H1 (cell line): ENCODE measurements around the gene EEF1G. TPM values are rescaled to one million over a fixed set of nuclear protein-coding genes. Genes with fewer than 3 reads are reported as not detected.

Experiments
- CTCF ChIA-PET: fragments of 300-600 bp; sonication (Branson Sonifier 250); formaldehyde crosslinking; loops from one replicate; lab custom pipeline; 2021; ENCODE audit not compliant: partially characterized antibody; lab: Charles Lee
- POLR2A ChIA-PET: fragments of 300-600 bp; sonication (Branson Sonifier 250); formaldehyde crosslinking; loops from one replicate; lab custom pipeline; 2021; ENCODE audit warnings: inconsistent platforms; ENCODE audit not compliant: partially characterized antibody; lab: Charles Lee
- DNase-seq, 2 experiments: peaks; one replicate each; pipeline versions ENCODE4 v3.0.0 to v3.0.0-alpha.2; 2010 to 2022; ENCODE audit warnings: low spot score in 2 of 2, low read depth in 1 of 2, mixed read lengths in 1 of 2
- FAIRE-seq: peaks from 2 replicates; lab custom pipeline; 2011; peaks lifted over from hg19 to GRCh38; lab: Jason Lieb, UNC
- H2AFZ ChIP-seq: 2 replicates; pipeline ENCODE4 v1.8.1; 2012; ENCODE audit warnings: low read length, inconsistent platforms
- H2AK5ac ChIP-seq: 2 replicates; pipeline ENCODE4 v1.6.1; 2013; ENCODE audit warnings: low read depth, low read length
- H2BK120ac ChIP-seq: replicated peaks from 2 replicates; pipeline ENCODE3; 2013; ENCODE audit warnings: low read depth, low read length, inconsistent platforms
- H2BK12ac ChIP-seq: 2 replicates; pipeline ENCODE4 v1.6.1; 2013; ENCODE audit warnings: low read depth, low read length
- H2BK15ac ChIP-seq: 2 replicates; pipeline ENCODE4 v1.6.1; 2013; ENCODE audit warnings: low read length
- H2BK20ac ChIP-seq: 2 replicates; pipeline ENCODE4 v1.6.1; 2013; ENCODE audit warnings: low read length
- H2BK5ac ChIP-seq: 2 replicates; pipeline ENCODE4 v1.6.1; 2013; ENCODE audit warnings: low read depth, low read length
- H3K14ac ChIP-seq: 2 replicates; pipeline ENCODE4 v1.6.1; 2013; ENCODE audit warnings: inconsistent platforms; ENCODE audit not compliant: insufficient read length
- H3K18ac ChIP-seq: 2 replicates; pipeline ENCODE4 v1.6.1; 2013; ENCODE audit warnings: low read length; ENCODE audit errors: extremely low read depth
- H3K23ac ChIP-seq: 2 replicates; pipeline ENCODE4 v1.6.1; 2013; ENCODE audit warnings: inconsistent platforms; ENCODE audit not compliant: insufficient read length
- H3K23me2 ChIP-seq: 2 replicates; pipeline ENCODE4 v1.6.1; 2013; ENCODE audit warnings: low read depth, low read length
- H3K27ac ChIP-seq: 2 replicates; pipeline ENCODE4 v1.6.1; 2011; ENCODE audit warnings: low read depth, low read length, inconsistent platforms
- H3K27me3 ChIP-seq, 4 experiments: replicated peaks in 1 of 4; 1 replicate in 1 of 4; 2 replicates in 3 of 4; pipeline versions ENCODE4 v1.6.1 to v1.8.1; 2011 to 2013; ENCODE audit warnings: low read length in 3 of 4, mild to moderate bottlenecking in 3 of 4, inconsistent platforms in 2 of 4, mixed read lengths in 2 of 4, moderate library complexity in 1 of 4; ENCODE audit not compliant: control insufficient read depth in 3 of 4, insufficient read depth in 3 of 4; ENCODE audit errors: extremely low read depth in 1 of 4
- H3K36me3 ChIP-seq, 4 experiments: 2 replicates each; pipeline versions ENCODE4 v1.6.1 to v1.8.1; 2011 to 2013; ENCODE audit warnings: mild to moderate bottlenecking in 4 of 4, low read length in 3 of 4, moderate library complexity in 2 of 4, control low read depth in 1 of 4, inconsistent platforms in 1 of 4; ENCODE audit not compliant: insufficient read depth in 4 of 4, control insufficient read depth in 2 of 4
- H3K4ac ChIP-seq: replicated peaks from 2 replicates; pipeline ENCODE3; 2013; ENCODE audit warnings: low read length, low read depth, mixed read lengths, inconsistent platforms; ENCODE audit not compliant: insufficient read length
- H3K4me1 ChIP-seq, 4 experiments: replicated peaks in 1 of 4; 1 replicate in 1 of 4; 2 replicates in 3 of 4; pipeline versions ENCODE4 v1.6.1 to v1.8.1; 2011 to 2013; ENCODE audit warnings: low read length in 3 of 4, inconsistent platforms in 2 of 4, mixed read lengths in 1 of 4; ENCODE audit not compliant: insufficient read depth in 4 of 4, control insufficient read depth in 3 of 4
- H3K4me2 ChIP-seq, 2 experiments: 2 replicates each; pipeline versions ENCODE4 v1.6.1 to v1.8.1; 2011 to 2013; ENCODE audit warnings: low read depth in 2 of 2, low read length in 2 of 2, control low read depth in 1 of 2, inconsistent platforms in 1 of 2, mild to moderate bottlenecking in 1 of 2; ENCODE audit not compliant: insufficient read depth in 1 of 2
- H3K4me3 ChIP-seq, 4 experiments: fragments of 200-600, 300-600 bp in 1 of 4; sonication (generic), shearing (Covaris generic), sonication (Bioruptor Twin) in 1 of 4; 2 replicates each; pipeline versions ENCODE4 v1.5.1 to v1.8.1; 2011 to 2016; ENCODE audit warnings: low read length in 4 of 4, low read depth in 3 of 4, control low read depth in 2 of 4, inconsistent platforms in 2 of 4, mild to moderate bottlenecking in 2 of 4, mixed read lengths in 1 of 4, moderate library complexity in 1 of 4; ENCODE audit not compliant: insufficient read depth in 2 of 4; ENCODE audit errors: extremely low read depth in 1 of 4
- H3K56ac ChIP-seq: replicated peaks from 2 replicates; pipeline ENCODE3; 2013; ENCODE audit warnings: low read depth, mild to moderate bottlenecking, mixed read lengths, low read length, inconsistent platforms; ENCODE audit not compliant: insufficient read length
- H3K79me1 ChIP-seq: 2 replicates; pipeline ENCODE4 v1.6.1; 2013; ENCODE audit warnings: low read depth, low read length, control low read depth
- H3K79me2 ChIP-seq, 2 experiments: 2 replicates each; pipeline versions ENCODE4 v1.6.1 to v1.8.1; 2012 to 2013; ENCODE audit warnings: low read length in 2 of 2, mild to moderate bottlenecking in 2 of 2, inconsistent platforms in 1 of 2; ENCODE audit not compliant: insufficient read depth in 2 of 2, control insufficient read depth in 1 of 2
- H3K9ac ChIP-seq, 4 experiments: replicated peaks in 1 of 4; 1 replicate in 1 of 4; 2 replicates in 3 of 4; pipeline versions ENCODE4 v1.6.1 to v1.8.1; 2011 to 2013; ENCODE audit warnings: low read depth in 3 of 4, low read length in 3 of 4, control low read depth in 2 of 4, mild to moderate bottlenecking in 2 of 4, moderate library complexity in 2 of 4, inconsistent platforms in 1 of 4; ENCODE audit errors: extremely low read depth in 1 of 4
- H3K9me3 ChIP-seq, 2 experiments: 2 replicates each; pipeline versions ENCODE4 v1.6.1 to v1.8.1; 2012 to 2013; ENCODE audit warnings: mild to moderate bottlenecking in 2 of 2, moderate library complexity in 2 of 2, control low read depth in 1 of 2, inconsistent platforms in 1 of 2, low read depth in 1 of 2, low read length in 1 of 2, mixed read lengths in 1 of 2; ENCODE audit not compliant: insufficient read depth in 2 of 2
- H4K20me1 ChIP-seq, 2 experiments: replicated peaks in 1 of 2; 2 replicates each; pipeline versions ENCODE3 to v1.8.1; 2011 to 2013; ENCODE audit warnings: inconsistent platforms in 2 of 2, low read length in 2 of 2, mild to moderate bottlenecking in 1 of 2; ENCODE audit not compliant: insufficient read depth in 2 of 2, control insufficient read depth in 1 of 2
- H4K5ac ChIP-seq: 2 replicates; pipeline ENCODE4 v1.6.1; 2013; ENCODE audit warnings: low read length, low read depth, mixed read lengths, inconsistent platforms; ENCODE audit not compliant: insufficient read length
- H4K8ac ChIP-seq: 2 replicates; pipeline ENCODE4 v1.8.0; 2013; ENCODE audit warnings: mild to moderate bottlenecking, moderate library complexity, low read length, inconsistent platforms; ENCODE audit not compliant: insufficient read depth; ENCODE audit errors: extremely low read depth
- H4K91ac ChIP-seq: replicated peaks from 2 replicates; pipeline ENCODE3; 2013; ENCODE audit warnings: low read length, mixed read lengths, inconsistent platforms; ENCODE audit not compliant: insufficient read length
- FOSL1 ChIP-seq: IDR thresholded peaks from 2 replicates; pipeline ENCODE4 v1.6.1; 2011; ENCODE audit warnings: mild to moderate bottlenecking, low read depth, low read length, moderate library complexity; ENCODE audit not compliant: insufficient read depth
- JUN ChIP-seq: IDR thresholded peaks from 2 replicates; pipeline ENCODE4 v1.6.1; 2011; ENCODE audit warnings: low read depth, mild to moderate bottlenecking, improper control_type of control experiment, low read length
- KDM4A ChIP-seq: IDR thresholded peaks from one replicate; pipeline ENCODE4 v1.7.1; 2012; ENCODE audit warnings: low read depth, mild to moderate bottlenecking, moderate library complexity, low read length, inconsistent platforms; ENCODE audit not compliant: severe bottlenecking
- RAD21 ChIP-seq, 2 experiments: IDR thresholded peaks in 1 of 2; conservative IDR thresholded peaks in 1 of 2; 2 replicates each; pipeline ENCODE4 v1.6.1; 2011; ENCODE audit warnings: low read depth in 2 of 2, low read length in 2 of 2, improper control_type of control experiment in 1 of 2, inconsistent platforms in 1 of 2, mild to moderate bottlenecking in 1 of 2, moderate library complexity in 1 of 2
- SIRT6 ChIP-seq: IDR thresholded peaks from one replicate; pipeline ENCODE4 v1.7.1; 2012; ENCODE audit warnings: low read length, inconsistent platforms
- SP1 ChIP-seq: IDR thresholded peaks from 2 replicates; pipeline ENCODE4 v1.6.1; 2011; ENCODE audit warnings: low read depth, low read length
- SRF ChIP-seq: IDR thresholded peaks from 2 replicates; pipeline ENCODE4 v1.6.1; 2011; ENCODE audit warnings: mild to moderate bottlenecking, low read depth, low read length, moderate library complexity
- WGBS, 2 experiments: shearing (Covaris generic) in 1 of 2; methylation state at CpG; one replicate each; pipeline versions ENCODE4 v1.1.6 to v1.1.7; 2013 to 2015; ENCODE audit warnings: low lambda C conversion rate in 2 of 2, mixed read lengths in 2 of 2, inconsistent platforms in 1 of 2, low coverage in 1 of 2, missing lambda C conversion rate in 1 of 2; ENCODE audit not compliant: insufficient replicate concordance in 2 of 2, insufficient coverage in 1 of 2, insufficient read length in 1 of 2; ENCODE audit errors: extremely low coverage in 1 of 2, missing lambda C conversion rate in 1 of 2; 5-methylcytosine and 5-hydroxymethylcytosine counted together
- polyA plus RNA-seq, 7 experiments: library from polyadenylated mRNA; depleted of rRNA in 3 of 7; stranded (reverse) in 5 of 7; unstranded in 2 of 7; fragments of >200 nt in 5 of 7; fragments of 200-250 nt in 2 of 7; gene quantifications; 1 replicate in 5 of 7; 2 replicates in 1 of 7; 4 replicates in 1 of 7; pipeline versions ENCODE4 v1.2.1 to v1.2.3, GENCODE V29; 2011 to 2013; ENCODE audit warnings: missing spikeins in 2 of 7, mixed read lengths in 2 of 7
- total RNA-seq: library from RNA; stranded (reverse); fragmentation: NEBNext Ultra II Directional; extraction: Animal tissue kit (Norgen Biotek cat#: 25700); gene quantifications from 2 replicates; pipeline ENCODE4 v1.2.1, GENCODE V29; 2021
- TF ChIP-seq, protein P1 (sequence below): IDR thresholded peaks from 2 replicates; pipeline ENCODE4 v1.6.1; 2011; ENCODE audit warnings: low read depth, mild to moderate bottlenecking, low read length; ENCODE audit not compliant: insufficient read depth
- TF ChIP-seq, protein P2 (sequence below): IDR thresholded peaks from 2 replicates; pipeline ENCODE4 v1.6.1; 2011; ENCODE audit warnings: low read length, improper control_type of control experiment

EEF1G gene
- total and polyA plus RNA-seq, 2 of the 8 experiments (the other 6 are each of a cell fraction or from before 2014, with no cell fraction given): 1,627 to 1,996 TPM

DNA sequence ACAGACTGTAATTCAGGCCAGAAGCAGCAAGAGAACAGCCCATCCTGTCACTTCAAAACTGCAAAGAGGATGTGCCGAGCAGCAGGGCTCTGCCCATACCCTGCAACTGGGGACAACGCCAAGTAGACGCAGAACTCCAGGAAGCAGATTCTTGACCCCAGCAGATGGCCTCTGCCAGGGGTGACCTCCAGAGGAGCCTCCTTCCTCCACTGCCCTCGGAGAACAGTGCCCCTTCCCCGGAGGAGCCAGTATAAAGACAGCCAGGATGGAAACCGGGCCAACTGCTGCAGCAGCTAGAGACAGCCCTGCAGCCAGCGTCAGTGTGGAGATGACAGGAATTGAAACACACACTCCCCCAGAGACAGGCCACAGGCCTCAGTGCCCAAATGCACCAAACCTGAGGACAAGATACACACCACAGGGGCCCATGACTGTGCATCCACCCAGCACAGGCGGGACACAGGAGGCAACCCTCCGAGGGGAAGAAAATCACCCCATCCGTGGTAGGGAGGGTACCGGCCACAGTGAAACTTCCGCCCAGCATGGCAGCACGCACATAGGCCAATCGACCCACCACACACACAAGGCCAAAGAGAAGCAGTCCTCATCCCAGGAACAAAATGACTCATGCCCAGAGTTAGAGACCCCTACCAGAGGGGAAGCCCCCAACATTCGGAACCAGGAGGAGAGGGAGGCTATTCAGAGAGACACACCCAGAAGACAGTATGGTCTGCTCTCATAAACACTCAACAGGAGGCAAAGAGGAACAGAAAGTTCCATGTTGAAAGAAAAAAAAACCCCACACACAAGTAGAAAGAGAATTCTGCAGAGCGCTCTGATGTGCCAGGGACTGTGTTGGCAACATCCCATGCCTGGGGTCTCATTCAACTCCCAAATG lies 32.6 kb downstream of the EEF1G start:
- no peak for DNase-seq
- Histone ChIP-seq H3K23me2 (peaks cover 18% of the 10 kb centered on the region), H3K79me1 (no peaks in the 10 kb centered on the region), H3K23ac (no peak overlapping the region), H3K18ac (no peak overlapping the region), H2AFZ (no peak overlapping the region), H3K4me3 (no peak overlapping the region), H2BK20ac (no peak overlapping the region), H3K9me3 (no peaks in the 10 kb centered on the region), H3K56ac (no peak overlapping the region), H3K4ac (no peak overlapping the region), H2BK120ac (no peak overlapping the region), H4K8ac (no peak overlapping the region), H4K5ac (no peak overlapping the region), H2AK5ac (no peak overlapping the region; the same call in 1 of the 2 replicates), H4K91ac (no peak overlapping the region), H2BK5ac (no peak overlapping the region), H2BK12ac (no peak overlapping the region), H3K4me1 (peaks cover 0 to 39% (median 20%) of the 10 kb centered on the region in 4 experiments; a peak in 6 of 7 replicates), H3K27ac (no peak overlapping the region), H3K36me3 (no peaks in the 10 kb centered on the region), H2BK15ac (0 out of 2 replicates have a peak overlapping the region, but pooled peaks have one; percentile 0), H3K4me2 (no peak overlapping the region), H3K27me3 (peaks cover 24 to 33% (median 30%) of the 10 kb centered on the region in 4 experiments), H4K20me1 (peaks cover 6 to 14% of the 10 kb centered on the region in 2 experiments), H3K9ac (no peak overlapping the region), H3K79me2 (no peaks in the 10 kb centered on the region; a peak in 1 of 4 replicates), H3K14ac (no peak overlapping the region)
- CTCF ChIA-PET: interaction anchor here (0.6 to 5.3 kb wide), 25 partner anchors 12 to 148 kb away, joined by 3 to 179 read pairs (median 9); partner anchors contain the start of gene SCGB1A1
- 92% methylated on average over 16 of the region's 16 CpGs; no CpG with 5 or more reads in 1 of the 2 experiments for WGBS, 2 experiments
- FAIRE-seq: no peak
- POLR2A ChIA-PET: interaction anchor here (1.3 to 7.5 kb wide), 2 partner anchors 12 to 35 kb away, joined by 3 to 59 read pairs; no protein-coding TSS in a partner anchor
- TF ChIP-seq, protein P1, sequence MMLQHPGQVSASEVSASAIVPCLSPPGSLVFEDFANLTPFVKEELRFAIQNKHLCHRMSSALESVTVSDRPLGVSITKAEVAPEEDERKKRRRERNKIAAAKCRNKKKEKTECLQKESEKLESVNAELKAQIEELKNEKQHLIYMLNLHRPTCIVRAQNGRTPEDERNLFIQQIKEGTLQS: no peak
- TF ChIP-seq, protein P2, sequence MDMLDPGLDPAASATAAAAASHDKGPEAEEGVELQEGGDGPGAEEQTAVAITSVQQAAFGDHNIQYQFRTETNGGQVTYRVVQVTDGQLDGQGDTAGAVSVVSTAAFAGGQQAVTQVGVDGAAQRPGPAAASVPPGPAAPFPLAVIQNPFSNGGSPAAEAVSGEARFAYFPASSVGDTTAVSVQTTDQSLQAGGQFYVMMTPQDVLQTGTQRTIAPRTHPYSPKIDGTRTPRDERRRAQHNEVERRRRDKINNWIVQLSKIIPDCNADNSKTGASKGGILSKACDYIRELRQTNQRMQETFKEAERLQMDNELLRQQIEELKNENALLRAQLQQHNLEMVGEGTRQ: no peak
- TF ChIP-seq FOSL1 (no peak), SIRT6 (no peak), RAD21 (IDR thresholded peaks at IDR 0.05 in 1 of 2, conservative IDR thresholded peaks at IDR 0.05 in 1 of 2; ENCODE audit: low read depth in 2 of 2, low read length in 2 of 2) (no peak), JUN (no peak), SP1 (no peak), KDM4A (no peak), SRF (no peak)
